ENCODE measurements around the gene ELAVL2.

DNA sequence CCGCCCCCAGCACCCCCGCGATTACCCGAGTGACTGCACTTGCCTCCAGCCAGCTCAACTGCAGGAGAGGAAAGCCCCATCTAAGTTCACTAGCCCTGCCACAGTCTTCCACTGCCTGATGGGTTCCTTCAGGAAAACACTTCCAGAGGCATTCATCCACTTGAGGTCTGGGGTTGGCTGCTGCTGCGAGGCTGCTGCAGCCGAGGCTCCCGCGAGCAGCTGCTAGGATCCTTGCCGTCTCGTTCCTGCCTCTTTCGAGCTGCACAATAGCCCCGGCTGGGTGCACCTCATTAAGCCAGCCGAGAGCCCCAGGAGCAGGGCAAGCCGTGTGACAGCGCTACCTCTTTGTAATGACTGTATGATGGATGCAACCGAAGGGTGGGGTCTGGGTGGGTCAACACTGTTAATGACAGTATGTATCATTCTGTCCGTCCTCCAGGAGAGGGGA, 24.2 kb upstream of the ELAVL2 start:
- TF ChIP-seq POLR2A (IDR thresholded peaks at IDR 0.05), result no peak
- TF ChIP-seq, protein P1, sequence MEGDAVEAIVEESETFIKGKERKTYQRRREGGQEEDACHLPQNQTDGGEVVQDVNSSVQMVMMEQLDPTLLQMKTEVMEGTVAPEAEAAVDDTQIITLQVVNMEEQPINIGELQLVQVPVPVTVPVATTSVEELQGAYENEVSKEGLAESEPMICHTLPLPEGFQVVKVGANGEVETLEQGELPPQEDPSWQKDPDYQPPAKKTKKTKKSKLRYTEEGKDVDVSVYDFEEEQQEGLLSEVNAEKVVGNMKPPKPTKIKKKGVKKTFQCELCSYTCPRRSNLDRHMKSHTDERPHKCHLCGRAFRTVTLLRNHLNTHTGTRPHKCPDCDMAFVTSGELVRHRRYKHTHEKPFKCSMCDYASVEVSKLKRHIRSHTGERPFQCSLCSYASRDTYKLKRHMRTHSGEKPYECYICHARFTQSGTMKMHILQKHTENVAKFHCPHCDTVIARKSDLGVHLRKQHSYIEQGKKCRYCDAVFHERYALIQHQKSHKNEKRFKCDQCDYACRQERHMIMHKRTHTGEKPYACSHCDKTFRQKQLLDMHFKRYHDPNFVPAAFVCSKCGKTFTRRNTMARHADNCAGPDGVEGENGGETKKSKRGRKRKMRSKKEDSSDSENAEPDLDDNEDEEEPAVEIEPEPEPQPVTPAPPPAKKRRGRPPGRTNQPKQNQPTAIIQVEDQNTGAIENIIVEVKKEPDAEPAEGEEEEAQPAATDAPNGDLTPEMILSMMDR (IDR thresholded peaks at IDR 0.05), result no peak
